Liver (tissue), 9 donors: ENCODE measurements around the gene PDE4D. TPM values are rescaled to one million over a fixed set of nuclear protein-coding genes. Genes with fewer than 3 reads are reported as not detected.

Source experiments
- DNase-seq: peaks from one replicate; pipeline ENCODE4 v3.0.0-alpha.2; 2017; ENCODE audit warnings: low spot score
- H3K27ac ChIP-seq, 2 donors: one replicate each; pipeline ENCODE4 v1.7.0; 2013; ENCODE audit warnings: inconsistent platforms in 2 of 2, low read length in 2 of 2, control low read depth in 1 of 2, low read depth in 1 of 2, mild to moderate bottlenecking in 1 of 2
- H3K27me3 ChIP-seq, 4 donors: one replicate each; pipeline versions ENCODE4 v1.6.1 to v1.7.0; 2013; ENCODE audit warnings: low read length in 3 of 4, inconsistent platforms in 1 of 4, mild to moderate bottlenecking in 1 of 4, moderate library complexity in 1 of 4; ENCODE audit not compliant: control insufficient read depth in 4 of 4, insufficient read depth in 4 of 4
- H3K36me3 ChIP-seq, 4 donors: one replicate each; pipeline versions ENCODE4 v1.6.1 to v1.7.0; 2013; ENCODE audit warnings: low read length in 3 of 4, mild to moderate bottlenecking in 3 of 4, low read depth in 1 of 4, moderate library complexity in 1 of 4; ENCODE audit not compliant: control insufficient read depth in 4 of 4, insufficient read depth in 3 of 4
- H3K4me1 ChIP-seq, 4 donors: one replicate each; pipeline versions ENCODE4 v1.6.1 to v1.7.0; 2013; ENCODE audit warnings: low read length in 3 of 4, mild to moderate bottlenecking in 3 of 4, moderate library complexity in 1 of 4; ENCODE audit not compliant: control insufficient read depth in 4 of 4, insufficient read depth in 4 of 4
- H3K4me3 ChIP-seq, 3 donors: one replicate each; pipeline versions ENCODE4 v1.6.1 to v1.7.0; 2013; ENCODE audit warnings: low read length in 3 of 3, control low read depth in 1 of 3, low read depth in 1 of 3, mild to moderate bottlenecking in 1 of 3
- H3K9ac ChIP-seq, 2 donors: one replicate each; pipeline ENCODE4 v1.7.0; 2013; ENCODE audit warnings: low read length in 2 of 2, mild to moderate bottlenecking in 2 of 2, moderate library complexity in 2 of 2, control low read depth in 1 of 2, low read depth in 1 of 2
- H3K9me3 ChIP-seq, 4 donors: one replicate each; pipeline versions ENCODE4 v1.6.1 to v1.7.0; 2013; ENCODE audit warnings: low read length in 3 of 4; ENCODE audit not compliant: control insufficient read depth in 4 of 4
- EGR1 ChIP-seq, 2 donors: IDR thresholded peaks; 2 replicates each; pipeline ENCODE4 v1.6.1; 2016 to 2018; ENCODE audit warnings: antibody characterized with exemption in 2 of 2, low read depth in 2 of 2
- FOXA1 ChIP-seq: IDR thresholded peaks from 2 replicates; pipeline ENCODE4 v1.6.1; 2016; ENCODE audit warnings: antibody characterized with exemption
- FOXA2 ChIP-seq: IDR thresholded peaks from 2 replicates; pipeline ENCODE4 v1.6.1; 2016; ENCODE audit warnings: antibody characterized with exemption
- GABPA ChIP-seq, 2 donors: IDR thresholded peaks in 1 of 2; conservative IDR thresholded peaks in 1 of 2; 2 replicates each; pipeline ENCODE4 v1.6.1; 2016; ENCODE audit warnings: antibody characterized with exemption in 2 of 2, mild to moderate bottlenecking in 1 of 2, moderate library complexity in 1 of 2
- HNF4G ChIP-seq: IDR thresholded peaks from 2 replicates; pipeline ENCODE4 v1.6.1; 2016; ENCODE audit warnings: antibody characterized with exemption
- JUND ChIP-seq, 2 donors: IDR thresholded peaks; 2 replicates each; pipeline ENCODE4 v1.6.1; 2016; ENCODE audit warnings: antibody characterized with exemption in 2 of 2
- NR2F2 ChIP-seq: IDR thresholded peaks from 2 replicates; pipeline ENCODE4 v1.6.1; 2016; ENCODE audit warnings: antibody characterized with exemption
- RAD21 ChIP-seq, 2 donors: IDR thresholded peaks; 2 replicates each; pipeline ENCODE4 v1.6.1; 2016; ENCODE audit warnings: antibody characterized with exemption in 2 of 2, mild to moderate bottlenecking in 2 of 2
- RXRA ChIP-seq, 2 donors: IDR thresholded peaks; 2 replicates each; pipeline ENCODE4 v1.6.1; 2017 to 2018; ENCODE audit warnings: antibody characterized with exemption in 2 of 2, mild to moderate bottlenecking in 1 of 2
- SP1 ChIP-seq: IDR thresholded peaks from 2 replicates; pipeline ENCODE4 v1.6.1; 2018; ENCODE audit warnings: antibody characterized with exemption, mild to moderate bottlenecking
- TAF1 ChIP-seq: conservative IDR thresholded peaks from 2 replicates; pipeline ENCODE4 v1.6.1; 2016; ENCODE audit warnings: antibody characterized with exemption, mild to moderate bottlenecking
- YY1 ChIP-seq: IDR thresholded peaks from 2 replicates; pipeline ENCODE4 v1.6.1; 2016; ENCODE audit warnings: antibody characterized with exemption, mild to moderate bottlenecking
- WGBS: extraction: QIAGEN DNeasy Blood & Tissue Kit; methylation state at CpG from one replicate; pipeline ENCODE4 v1.1.7; 2013; 5-methylcytosine and 5-hydroxymethylcytosine counted together
- polyA plus RNA-seq, 2 donors: library from polyadenylated mRNA; stranded (reverse) in 1 of 2; unstranded in 1 of 2; fragments of 200-250 nt in 1 of 2; fragments of >200 nt in 1 of 2; fragmentation: Nextera tagmentation in 1 of 2; extraction: Ambion mirVana in 1 of 2; gene quantifications; one replicate each; pipeline versions ENCODE4 v1.2.1 to v1.2.3, GENCODE V29; 2013 to 2015
- total RNA-seq, 2 donors: library from RNA; depleted of rRNA; stranded (reverse); fragments of >200 nt; gene quantifications; one replicate each; pipeline ENCODE4 v1.2.3, GENCODE V29; 2014
- TF ChIP-seq, protein P1 (sequence below): IDR thresholded peaks from 2 replicates; pipeline ENCODE4 v1.6.1; 2016; ENCODE audit warnings: antibody characterized with exemption, mild to moderate bottlenecking
- TF ChIP-seq, protein P2 (sequence below): IDR thresholded peaks from 2 replicates; pipeline ENCODE4 v1.6.1; 2016; ENCODE audit warnings: antibody characterized with exemption
- TF ChIP-seq, protein P3 (sequence below): IDR thresholded peaks from 2 replicates; pipeline ENCODE4 v1.6.1; 2016; ENCODE audit warnings: antibody characterized with exemption
- TF ChIP-seq, protein P4 (sequence below): fragments of 150-350 bp; IDR thresholded peaks from 2 replicates; pipeline ENCODE4 v1.5.1; 2017; ENCODE audit warnings: improper control_type of control experiment, low read depth, low read length; ENCODE audit not compliant: missing input control
- TF ChIP-seq, protein P5 (sequence below): IDR thresholded peaks from 2 replicates; pipeline ENCODE4 v1.6.1; 2016; ENCODE audit warnings: antibody characterized with exemption
- donor health status: healthy.
- donor health status: healthy.
- donor health status: healthy.
- donor health status: healthy.
- donor health status: healthy.

The PDE4D gene
- total and polyA plus RNA-seq, 4 donors = 0.67 to 11.9 (median 6.5) TPM

DNA sequence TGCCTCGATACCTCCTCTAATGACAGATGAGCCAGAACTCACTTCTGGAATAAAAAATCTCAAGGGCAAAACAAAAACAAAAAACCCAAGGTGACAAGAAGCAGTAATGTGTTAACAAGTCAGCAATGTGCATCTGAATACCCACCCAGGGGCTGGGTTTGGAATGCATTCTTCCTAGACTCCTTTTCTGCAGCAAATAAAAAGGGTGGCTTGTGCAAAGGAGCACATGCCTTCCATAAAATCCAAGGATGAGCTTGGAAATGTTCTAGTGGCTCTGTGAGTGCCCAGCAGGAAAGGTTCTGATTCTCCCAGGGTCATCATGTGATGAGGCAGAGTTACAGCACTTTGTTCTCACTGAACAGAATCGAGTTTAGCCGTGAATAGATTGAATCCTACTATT, 710.8 kb downstream of the PDE4D start (continued):
- TF ChIP-seq, protein P1, sequence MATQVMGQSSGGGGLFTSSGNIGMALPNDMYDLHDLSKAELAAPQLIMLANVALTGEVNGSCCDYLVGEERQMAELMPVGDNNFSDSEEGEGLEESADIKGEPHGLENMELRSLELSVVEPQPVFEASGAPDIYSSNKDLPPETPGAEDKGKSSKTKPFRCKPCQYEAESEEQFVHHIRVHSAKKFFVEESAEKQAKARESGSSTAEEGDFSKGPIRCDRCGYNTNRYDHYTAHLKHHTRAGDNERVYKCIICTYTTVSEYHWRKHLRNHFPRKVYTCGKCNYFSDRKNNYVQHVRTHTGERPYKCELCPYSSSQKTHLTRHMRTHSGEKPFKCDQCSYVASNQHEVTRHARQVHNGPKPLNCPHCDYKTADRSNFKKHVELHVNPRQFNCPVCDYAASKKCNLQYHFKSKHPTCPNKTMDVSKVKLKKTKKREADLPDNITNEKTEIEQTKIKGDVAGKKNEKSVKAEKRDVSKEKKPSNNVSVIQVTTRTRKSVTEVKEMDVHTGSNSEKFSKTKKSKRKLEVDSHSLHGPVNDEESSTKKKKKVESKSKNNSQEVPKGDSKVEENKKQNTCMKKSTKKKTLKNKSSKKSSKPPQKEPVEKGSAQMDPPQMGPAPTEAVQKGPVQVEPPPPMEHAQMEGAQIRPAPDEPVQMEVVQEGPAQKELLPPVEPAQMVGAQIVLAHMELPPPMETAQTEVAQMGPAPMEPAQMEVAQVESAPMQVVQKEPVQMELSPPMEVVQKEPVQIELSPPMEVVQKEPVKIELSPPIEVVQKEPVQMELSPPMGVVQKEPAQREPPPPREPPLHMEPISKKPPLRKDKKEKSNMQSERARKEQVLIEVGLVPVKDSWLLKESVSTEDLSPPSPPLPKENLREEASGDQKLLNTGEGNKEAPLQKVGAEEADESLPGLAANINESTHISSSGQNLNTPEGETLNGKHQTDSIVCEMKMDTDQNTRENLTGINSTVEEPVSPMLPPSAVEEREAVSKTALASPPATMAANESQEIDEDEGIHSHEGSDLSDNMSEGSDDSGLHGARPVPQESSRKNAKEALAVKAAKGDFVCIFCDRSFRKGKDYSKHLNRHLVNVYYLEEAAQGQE = no peak
- TF ChIP-seq FOXA1 = no peak
- TF ChIP-seq, protein P2, sequence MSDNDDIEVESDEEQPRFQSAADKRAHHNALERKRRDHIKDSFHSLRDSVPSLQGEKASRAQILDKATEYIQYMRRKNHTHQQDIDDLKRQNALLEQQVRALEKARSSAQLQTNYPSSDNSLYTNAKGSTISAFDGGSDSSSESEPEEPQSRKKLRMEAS = no peak
- TF ChIP-seq JUND (IDR thresholded peaks at IDR 0.05) = no peak
- TF ChIP-seq RXRA (IDR thresholded peaks at IDR 0.05) = no peak
- no peak for TF ChIP-seq YY1

DNA sequence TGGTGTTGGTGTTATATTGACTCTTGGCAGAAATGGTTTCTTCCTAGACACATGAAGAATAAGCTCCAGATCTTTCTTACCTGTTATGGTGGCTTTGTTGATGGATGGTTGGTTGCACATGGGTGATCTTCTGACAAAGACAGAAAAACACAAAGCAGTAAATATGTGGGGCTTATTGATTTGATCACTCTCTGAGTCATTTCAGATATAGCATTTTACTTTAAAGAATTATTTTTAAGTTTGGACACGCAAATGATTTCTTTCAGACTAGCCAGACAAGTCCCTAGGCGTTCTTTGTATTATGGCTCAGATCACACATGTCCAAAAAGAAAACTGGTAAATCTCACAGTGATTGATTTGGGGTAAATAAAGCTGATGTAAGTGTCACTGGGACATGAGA, 713.0 kb downstream of the PDE4D start:
- 93% methylated on average over 2 of the region's 2 CpGs for WGBS
- no peaks in the 10 kb centered on the region for H3K9me3 ChIP-seq
- no peak for DNase-seq
- peaks cover 0 to 2% (median 0%) of the 10 kb centered on the region in 4 donors for H3K27me3 ChIP-seq
- H3K4me3 ChIP-seq = no peak overlapping the region
- no peak overlapping the region for H3K9ac ChIP-seq
- no peaks in the 10 kb centered on the region for H3K4me1 ChIP-seq
- TF ChIP-seq GABPA (IDR thresholded peaks at IDR 0.05 in 1 of 2, conservative IDR thresholded peaks at IDR 0.05 in 1 of 2) (no peak), FOXA1 (no peak), RAD21 (IDR thresholded peaks at IDR 0.05) (no peak), JUND (IDR thresholded peaks at IDR 0.05) (no peak), FOXA2 (no peak), HNF4G (no peak), NR2F2 (no peak), SP1 (no peak), YY1 (no peak), EGR1 (IDR thresholded peaks at IDR 0.05; ENCODE audit: low read depth in 2 of 2) (no peak), TAF1 (no peak)
- TF ChIP-seq, protein P2 = no peak
- TF ChIP-seq, protein P3, sequence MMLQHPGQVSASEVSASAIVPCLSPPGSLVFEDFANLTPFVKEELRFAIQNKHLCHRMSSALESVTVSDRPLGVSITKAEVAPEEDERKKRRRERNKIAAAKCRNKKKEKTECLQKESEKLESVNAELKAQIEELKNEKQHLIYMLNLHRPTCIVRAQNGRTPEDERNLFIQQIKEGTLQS = no peak
- TF ChIP-seq, protein P4, sequence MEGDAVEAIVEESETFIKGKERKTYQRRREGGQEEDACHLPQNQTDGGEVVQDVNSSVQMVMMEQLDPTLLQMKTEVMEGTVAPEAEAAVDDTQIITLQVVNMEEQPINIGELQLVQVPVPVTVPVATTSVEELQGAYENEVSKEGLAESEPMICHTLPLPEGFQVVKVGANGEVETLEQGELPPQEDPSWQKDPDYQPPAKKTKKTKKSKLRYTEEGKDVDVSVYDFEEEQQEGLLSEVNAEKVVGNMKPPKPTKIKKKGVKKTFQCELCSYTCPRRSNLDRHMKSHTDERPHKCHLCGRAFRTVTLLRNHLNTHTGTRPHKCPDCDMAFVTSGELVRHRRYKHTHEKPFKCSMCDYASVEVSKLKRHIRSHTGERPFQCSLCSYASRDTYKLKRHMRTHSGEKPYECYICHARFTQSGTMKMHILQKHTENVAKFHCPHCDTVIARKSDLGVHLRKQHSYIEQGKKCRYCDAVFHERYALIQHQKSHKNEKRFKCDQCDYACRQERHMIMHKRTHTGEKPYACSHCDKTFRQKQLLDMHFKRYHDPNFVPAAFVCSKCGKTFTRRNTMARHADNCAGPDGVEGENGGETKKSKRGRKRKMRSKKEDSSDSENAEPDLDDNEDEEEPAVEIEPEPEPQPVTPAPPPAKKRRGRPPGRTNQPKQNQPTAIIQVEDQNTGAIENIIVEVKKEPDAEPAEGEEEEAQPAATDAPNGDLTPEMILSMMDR = no peak
- no peak overlapping the region for H3K27ac ChIP-seq
- H3K36me3 ChIP-seq = no peaks in the 10 kb centered on the region

DNA sequence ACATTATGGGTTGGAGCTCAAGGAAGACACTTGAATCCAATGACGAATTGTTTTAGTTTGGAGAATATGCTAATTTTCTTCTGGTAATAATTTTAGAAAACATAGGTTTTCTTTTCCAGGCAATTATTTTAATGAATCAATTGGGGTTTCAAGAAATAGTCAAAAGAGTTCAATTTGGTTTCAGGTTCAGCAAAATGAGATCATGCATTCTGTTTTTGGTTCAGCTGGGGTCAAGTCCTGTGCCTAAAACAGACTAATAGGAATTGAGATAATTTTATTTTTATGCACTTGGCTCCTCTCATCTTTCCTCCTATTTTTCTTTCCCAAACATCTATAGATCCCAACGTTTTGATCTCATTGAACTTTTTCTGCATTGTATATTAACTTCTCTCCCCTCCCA, 713.8 kb downstream of the PDE4D start:
- no peak overlapping the region for H3K9ac ChIP-seq
- TF ChIP-seq, protein P5, sequence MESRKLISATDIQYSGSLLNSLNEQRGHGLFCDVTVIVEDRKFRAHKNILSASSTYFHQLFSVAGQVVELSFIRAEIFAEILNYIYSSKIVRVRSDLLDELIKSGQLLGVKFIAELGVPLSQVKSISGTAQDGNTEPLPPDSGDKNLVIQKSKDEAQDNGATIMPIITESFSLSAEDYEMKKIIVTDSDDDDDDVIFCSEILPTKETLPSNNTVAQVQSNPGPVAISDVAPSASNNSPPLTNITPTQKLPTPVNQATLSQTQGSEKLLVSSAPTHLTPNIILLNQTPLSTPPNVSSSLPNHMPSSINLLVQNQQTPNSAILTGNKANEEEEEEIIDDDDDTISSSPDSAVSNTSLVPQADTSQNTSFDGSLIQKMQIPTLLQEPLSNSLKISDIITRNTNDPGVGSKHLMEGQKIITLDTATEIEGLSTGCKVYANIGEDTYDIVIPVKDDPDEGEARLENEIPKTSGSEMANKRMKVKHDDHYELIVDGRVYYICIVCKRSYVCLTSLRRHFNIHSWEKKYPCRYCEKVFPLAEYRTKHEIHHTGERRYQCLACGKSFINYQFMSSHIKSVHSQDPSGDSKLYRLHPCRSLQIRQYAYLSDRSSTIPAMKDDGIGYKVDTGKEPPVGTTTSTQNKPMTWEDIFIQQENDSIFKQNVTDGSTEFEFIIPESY = no peak
- TF ChIP-seq FOXA1 = no peak
- TF ChIP-seq JUND (IDR thresholded peaks at IDR 0.05) = no peak
- TF ChIP-seq, protein P1 = no peak
- H3K9me3 ChIP-seq = no peaks in the 10 kb centered on the region
- 65% methylated on average over 2 of the region's 2 CpGs for WGBS
- H3K4me3 ChIP-seq = no peak overlapping the region
- H3K27me3 ChIP-seq = peaks cover 0 to 2% (median 0%) of the 10 kb centered on the region in 4 donors
- no peaks in the 10 kb centered on the region for H3K4me1 ChIP-seq
- H3K27ac ChIP-seq = no peak overlapping the region
- no peaks in the 10 kb centered on the region for H3K36me3 ChIP-seq
- DNase-seq = no peak
